HL-60 (cell line): ENCODE data around the gene STX18.

Experiments
- TF ChIP-seq, protein P1 (sequence below): IDR thresholded peaks from one replicate; pipeline ENCODE4 v1.5.1; 2011; ENCODE audit warnings: low read length, control low read depth, inconsistent platforms; ENCODE audit not compliant: insufficient read depth
- TF ChIP-seq, protein P2 (sequence below): IDR thresholded peaks from 2 replicates; pipeline ENCODE4 v1.6.1; 2012; ENCODE audit warnings: low read depth; ENCODE audit not compliant: insufficient replicate concordance

DNA sequence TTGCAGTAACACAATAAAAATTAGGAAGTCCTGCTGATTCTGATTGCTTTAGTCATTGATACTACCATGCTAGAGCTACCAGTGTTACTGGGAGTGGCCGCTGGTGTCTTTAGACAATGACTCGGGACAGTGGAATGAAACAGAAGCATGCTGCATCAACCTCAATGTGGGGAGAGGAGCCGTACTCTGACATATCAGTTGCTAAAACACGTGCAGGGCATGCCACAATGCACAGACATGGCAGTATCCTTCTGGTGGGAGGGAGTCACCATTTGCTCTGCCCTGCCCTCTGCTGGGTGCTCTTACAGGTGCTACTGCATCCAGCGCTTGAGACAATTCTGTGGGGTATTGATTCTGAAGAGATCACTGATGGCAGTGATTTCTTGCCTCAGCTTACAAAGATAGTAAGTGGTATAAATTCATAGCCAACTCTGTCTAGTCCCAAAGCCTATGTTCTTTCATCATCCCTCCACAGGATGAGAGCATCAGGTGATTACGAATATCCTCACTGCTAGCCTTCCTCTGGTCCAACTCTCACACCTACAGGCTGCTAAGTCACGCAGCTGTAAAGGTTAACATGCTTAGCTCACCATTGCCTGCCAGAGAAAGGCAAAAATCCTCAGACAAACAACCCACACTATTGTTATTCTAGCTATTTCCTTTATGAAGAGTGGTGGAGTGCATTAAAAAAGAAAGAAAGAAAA is 111.2 kb downstream of the STX18 start:
- TF ChIP-seq, protein P1, sequence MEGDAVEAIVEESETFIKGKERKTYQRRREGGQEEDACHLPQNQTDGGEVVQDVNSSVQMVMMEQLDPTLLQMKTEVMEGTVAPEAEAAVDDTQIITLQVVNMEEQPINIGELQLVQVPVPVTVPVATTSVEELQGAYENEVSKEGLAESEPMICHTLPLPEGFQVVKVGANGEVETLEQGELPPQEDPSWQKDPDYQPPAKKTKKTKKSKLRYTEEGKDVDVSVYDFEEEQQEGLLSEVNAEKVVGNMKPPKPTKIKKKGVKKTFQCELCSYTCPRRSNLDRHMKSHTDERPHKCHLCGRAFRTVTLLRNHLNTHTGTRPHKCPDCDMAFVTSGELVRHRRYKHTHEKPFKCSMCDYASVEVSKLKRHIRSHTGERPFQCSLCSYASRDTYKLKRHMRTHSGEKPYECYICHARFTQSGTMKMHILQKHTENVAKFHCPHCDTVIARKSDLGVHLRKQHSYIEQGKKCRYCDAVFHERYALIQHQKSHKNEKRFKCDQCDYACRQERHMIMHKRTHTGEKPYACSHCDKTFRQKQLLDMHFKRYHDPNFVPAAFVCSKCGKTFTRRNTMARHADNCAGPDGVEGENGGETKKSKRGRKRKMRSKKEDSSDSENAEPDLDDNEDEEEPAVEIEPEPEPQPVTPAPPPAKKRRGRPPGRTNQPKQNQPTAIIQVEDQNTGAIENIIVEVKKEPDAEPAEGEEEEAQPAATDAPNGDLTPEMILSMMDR = peak; percentile 60
- TF ChIP-seq, protein P2, sequence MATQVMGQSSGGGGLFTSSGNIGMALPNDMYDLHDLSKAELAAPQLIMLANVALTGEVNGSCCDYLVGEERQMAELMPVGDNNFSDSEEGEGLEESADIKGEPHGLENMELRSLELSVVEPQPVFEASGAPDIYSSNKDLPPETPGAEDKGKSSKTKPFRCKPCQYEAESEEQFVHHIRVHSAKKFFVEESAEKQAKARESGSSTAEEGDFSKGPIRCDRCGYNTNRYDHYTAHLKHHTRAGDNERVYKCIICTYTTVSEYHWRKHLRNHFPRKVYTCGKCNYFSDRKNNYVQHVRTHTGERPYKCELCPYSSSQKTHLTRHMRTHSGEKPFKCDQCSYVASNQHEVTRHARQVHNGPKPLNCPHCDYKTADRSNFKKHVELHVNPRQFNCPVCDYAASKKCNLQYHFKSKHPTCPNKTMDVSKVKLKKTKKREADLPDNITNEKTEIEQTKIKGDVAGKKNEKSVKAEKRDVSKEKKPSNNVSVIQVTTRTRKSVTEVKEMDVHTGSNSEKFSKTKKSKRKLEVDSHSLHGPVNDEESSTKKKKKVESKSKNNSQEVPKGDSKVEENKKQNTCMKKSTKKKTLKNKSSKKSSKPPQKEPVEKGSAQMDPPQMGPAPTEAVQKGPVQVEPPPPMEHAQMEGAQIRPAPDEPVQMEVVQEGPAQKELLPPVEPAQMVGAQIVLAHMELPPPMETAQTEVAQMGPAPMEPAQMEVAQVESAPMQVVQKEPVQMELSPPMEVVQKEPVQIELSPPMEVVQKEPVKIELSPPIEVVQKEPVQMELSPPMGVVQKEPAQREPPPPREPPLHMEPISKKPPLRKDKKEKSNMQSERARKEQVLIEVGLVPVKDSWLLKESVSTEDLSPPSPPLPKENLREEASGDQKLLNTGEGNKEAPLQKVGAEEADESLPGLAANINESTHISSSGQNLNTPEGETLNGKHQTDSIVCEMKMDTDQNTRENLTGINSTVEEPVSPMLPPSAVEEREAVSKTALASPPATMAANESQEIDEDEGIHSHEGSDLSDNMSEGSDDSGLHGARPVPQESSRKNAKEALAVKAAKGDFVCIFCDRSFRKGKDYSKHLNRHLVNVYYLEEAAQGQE = no peak
